H1 (cell line): ENCODE data around the gene CCL4. TPM values are rescaled to one million over a fixed set of nuclear protein-coding genes. Genes with fewer than 3 reads are reported as not detected.

Source experiments
- CTCF ChIA-PET: fragments of 300-600 bp; sonication (Branson Sonifier 250); formaldehyde crosslinking; loops from one replicate; lab custom pipeline; 2021; ENCODE audit not compliant: partially characterized antibody; lab: Charles Lee
- POLR2A ChIA-PET: fragments of 300-600 bp; sonication (Branson Sonifier 250); formaldehyde crosslinking; loops from one replicate; lab custom pipeline; 2021; ENCODE audit warnings: inconsistent platforms; ENCODE audit not compliant: partially characterized antibody; lab: Charles Lee
- DNase-seq, 2 experiments: peaks; one replicate each; pipeline versions ENCODE4 v3.0.0 to v3.0.0-alpha.2; 2010 to 2022; ENCODE audit warnings: low spot score in 2 of 2, low read depth in 1 of 2, mixed read lengths in 1 of 2
- FAIRE-seq: peaks from 2 replicates; lab custom pipeline; 2011; peaks lifted over from hg19 to GRCh38; lab: Jason Lieb, UNC
- H2AFZ ChIP-seq: 2 replicates; pipeline ENCODE4 v1.8.1; 2012; ENCODE audit warnings: low read length, inconsistent platforms
- H2AK5ac ChIP-seq: 2 replicates; pipeline ENCODE4 v1.6.1; 2013; ENCODE audit warnings: low read depth, low read length
- H2BK120ac ChIP-seq: replicated peaks from 2 replicates; pipeline ENCODE3; 2013; ENCODE audit warnings: low read depth, low read length, inconsistent platforms
- H2BK12ac ChIP-seq: 2 replicates; pipeline ENCODE4 v1.6.1; 2013; ENCODE audit warnings: low read depth, low read length
- H2BK15ac ChIP-seq: 2 replicates; pipeline ENCODE4 v1.6.1; 2013; ENCODE audit warnings: low read length
- H2BK20ac ChIP-seq: 2 replicates; pipeline ENCODE4 v1.6.1; 2013; ENCODE audit warnings: low read length
- H2BK5ac ChIP-seq: 2 replicates; pipeline ENCODE4 v1.6.1; 2013; ENCODE audit warnings: low read depth, low read length
- H3K14ac ChIP-seq: 2 replicates; pipeline ENCODE4 v1.6.1; 2013; ENCODE audit warnings: inconsistent platforms; ENCODE audit not compliant: insufficient read length
- H3K18ac ChIP-seq: 2 replicates; pipeline ENCODE4 v1.6.1; 2013; ENCODE audit warnings: low read length; ENCODE audit errors: extremely low read depth
- H3K23ac ChIP-seq: 2 replicates; pipeline ENCODE4 v1.6.1; 2013; ENCODE audit warnings: inconsistent platforms; ENCODE audit not compliant: insufficient read length
- H3K23me2 ChIP-seq: 2 replicates; pipeline ENCODE4 v1.6.1; 2013; ENCODE audit warnings: low read depth, low read length
- H3K27ac ChIP-seq: 2 replicates; pipeline ENCODE4 v1.6.1; 2011; ENCODE audit warnings: low read depth, low read length, inconsistent platforms
- H3K27me3 ChIP-seq, 4 experiments: replicated peaks in 1 of 4; 1 replicate in 1 of 4; 2 replicates in 3 of 4; pipeline versions ENCODE4 v1.6.1 to v1.8.1; 2011 to 2013; ENCODE audit warnings: low read length in 3 of 4, mild to moderate bottlenecking in 3 of 4, inconsistent platforms in 2 of 4, mixed read lengths in 2 of 4, moderate library complexity in 1 of 4; ENCODE audit not compliant: control insufficient read depth in 3 of 4, insufficient read depth in 3 of 4; ENCODE audit errors: extremely low read depth in 1 of 4
- H3K36me3 ChIP-seq, 4 experiments: 2 replicates each; pipeline versions ENCODE4 v1.6.1 to v1.8.1; 2011 to 2013; ENCODE audit warnings: mild to moderate bottlenecking in 4 of 4, low read length in 3 of 4, moderate library complexity in 2 of 4, control low read depth in 1 of 4, inconsistent platforms in 1 of 4; ENCODE audit not compliant: insufficient read depth in 4 of 4, control insufficient read depth in 2 of 4
- H3K4ac ChIP-seq: replicated peaks from 2 replicates; pipeline ENCODE3; 2013; ENCODE audit warnings: low read length, low read depth, mixed read lengths, inconsistent platforms; ENCODE audit not compliant: insufficient read length
- H3K4me1 ChIP-seq, 4 experiments: replicated peaks in 1 of 4; 1 replicate in 1 of 4; 2 replicates in 3 of 4; pipeline versions ENCODE4 v1.6.1 to v1.8.1; 2011 to 2013; ENCODE audit warnings: low read length in 3 of 4, inconsistent platforms in 2 of 4, mixed read lengths in 1 of 4; ENCODE audit not compliant: insufficient read depth in 4 of 4, control insufficient read depth in 3 of 4
- H3K4me2 ChIP-seq, 2 experiments: 2 replicates each; pipeline versions ENCODE4 v1.6.1 to v1.8.1; 2011 to 2013; ENCODE audit warnings: low read depth in 2 of 2, low read length in 2 of 2, control low read depth in 1 of 2, inconsistent platforms in 1 of 2, mild to moderate bottlenecking in 1 of 2; ENCODE audit not compliant: insufficient read depth in 1 of 2
- H3K4me3 ChIP-seq, 4 experiments: fragments of 200-600, 300-600 bp in 1 of 4; sonication (generic), shearing (Covaris generic), sonication (Bioruptor Twin) in 1 of 4; 2 replicates each; pipeline versions ENCODE4 v1.5.1 to v1.8.1; 2011 to 2016; ENCODE audit warnings: low read length in 4 of 4, low read depth in 3 of 4, control low read depth in 2 of 4, inconsistent platforms in 2 of 4, mild to moderate bottlenecking in 2 of 4, mixed read lengths in 1 of 4, moderate library complexity in 1 of 4; ENCODE audit not compliant: insufficient read depth in 2 of 4; ENCODE audit errors: extremely low read depth in 1 of 4
- H3K56ac ChIP-seq: replicated peaks from 2 replicates; pipeline ENCODE3; 2013; ENCODE audit warnings: low read depth, mild to moderate bottlenecking, mixed read lengths, low read length, inconsistent platforms; ENCODE audit not compliant: insufficient read length
- H3K79me1 ChIP-seq: 2 replicates; pipeline ENCODE4 v1.6.1; 2013; ENCODE audit warnings: low read depth, low read length, control low read depth
- H3K79me2 ChIP-seq, 2 experiments: 2 replicates each; pipeline versions ENCODE4 v1.6.1 to v1.8.1; 2012 to 2013; ENCODE audit warnings: low read length in 2 of 2, mild to moderate bottlenecking in 2 of 2, inconsistent platforms in 1 of 2; ENCODE audit not compliant: insufficient read depth in 2 of 2, control insufficient read depth in 1 of 2
- H3K9ac ChIP-seq, 4 experiments: replicated peaks in 1 of 4; 1 replicate in 1 of 4; 2 replicates in 3 of 4; pipeline versions ENCODE4 v1.6.1 to v1.8.1; 2011 to 2013; ENCODE audit warnings: low read depth in 3 of 4, low read length in 3 of 4, control low read depth in 2 of 4, mild to moderate bottlenecking in 2 of 4, moderate library complexity in 2 of 4, inconsistent platforms in 1 of 4; ENCODE audit errors: extremely low read depth in 1 of 4
- H3K9me3 ChIP-seq, 2 experiments: 2 replicates each; pipeline versions ENCODE4 v1.6.1 to v1.8.1; 2012 to 2013; ENCODE audit warnings: mild to moderate bottlenecking in 2 of 2, moderate library complexity in 2 of 2, control low read depth in 1 of 2, inconsistent platforms in 1 of 2, low read depth in 1 of 2, low read length in 1 of 2, mixed read lengths in 1 of 2; ENCODE audit not compliant: insufficient read depth in 2 of 2
- H4K20me1 ChIP-seq, 2 experiments: replicated peaks in 1 of 2; 2 replicates each; pipeline versions ENCODE3 to v1.8.1; 2011 to 2013; ENCODE audit warnings: inconsistent platforms in 2 of 2, low read length in 2 of 2, mild to moderate bottlenecking in 1 of 2; ENCODE audit not compliant: insufficient read depth in 2 of 2, control insufficient read depth in 1 of 2
- H4K5ac ChIP-seq: 2 replicates; pipeline ENCODE4 v1.6.1; 2013; ENCODE audit warnings: low read length, low read depth, mixed read lengths, inconsistent platforms; ENCODE audit not compliant: insufficient read length
- H4K8ac ChIP-seq: 2 replicates; pipeline ENCODE4 v1.8.0; 2013; ENCODE audit warnings: mild to moderate bottlenecking, moderate library complexity, low read length, inconsistent platforms; ENCODE audit not compliant: insufficient read depth; ENCODE audit errors: extremely low read depth
- H4K91ac ChIP-seq: replicated peaks from 2 replicates; pipeline ENCODE3; 2013; ENCODE audit warnings: low read length, mixed read lengths, inconsistent platforms; ENCODE audit not compliant: insufficient read length
- EP300 ChIP-seq, 2 experiments: IDR thresholded peaks; 1 replicate in 1 of 2; 2 replicates in 1 of 2; pipeline ENCODE4 v1.6.1; 2011 to 2012; ENCODE audit warnings: low read depth in 2 of 2, low read length in 2 of 2, mild to moderate bottlenecking in 2 of 2, borderline replicate concordance in 1 of 2, inconsistent platforms in 1 of 2, moderate library complexity in 1 of 2
- FOSL1 ChIP-seq: IDR thresholded peaks from 2 replicates; pipeline ENCODE4 v1.6.1; 2011; ENCODE audit warnings: mild to moderate bottlenecking, low read depth, low read length, moderate library complexity; ENCODE audit not compliant: insufficient read depth
- HDAC2 ChIP-seq, 2 experiments: fragments of 300-600 bp in 1 of 2; sonication (generic) in 1 of 2; IDR thresholded peaks; 2 replicates each; pipeline ENCODE4 v1.6.1; 2011 to 2012; ENCODE audit warnings: low read depth in 2 of 2, low read length in 2 of 2, mild to moderate bottlenecking in 2 of 2, moderate library complexity in 2 of 2, borderline replicate concordance in 1 of 2, inconsistent platforms in 1 of 2
- JUN ChIP-seq: IDR thresholded peaks from 2 replicates; pipeline ENCODE4 v1.6.1; 2011; ENCODE audit warnings: low read depth, mild to moderate bottlenecking, improper control_type of control experiment, low read length
- NRF1 ChIP-seq: IDR thresholded peaks from 2 replicates; pipeline ENCODE4 v1.6.1; 2011; ENCODE audit warnings: mild to moderate bottlenecking, low read depth, low read length, improper control_type of control experiment
- PHF8 ChIP-seq: fragments of 200-600 bp; sonication (generic); conservative IDR thresholded peaks from 2 replicates; pipeline ENCODE4 v1.7.1; 2012; ENCODE audit warnings: low read depth, mild to moderate bottlenecking, inconsistent platforms, low read length, moderate library complexity
- POLR2A ChIP-seq, 2 experiments: IDR thresholded peaks; 1 replicate in 1 of 2; 2 replicates in 1 of 2; pipeline ENCODE4 v1.6.1; 2011; ENCODE audit warnings: low read depth in 2 of 2, low read length in 2 of 2, mild to moderate bottlenecking in 2 of 2; ENCODE audit errors: control extremely low read depth in 1 of 2
- POLR2AphosphoS5 ChIP-seq: IDR thresholded peaks from 2 replicates; pipeline ENCODE4 v1.6.1; 2011; ENCODE audit warnings: low read depth, low read length
- RNF2 ChIP-seq: fragments of 200-900, 300-1000 bp; sonication (generic); IDR thresholded peaks from 2 replicates; pipeline ENCODE4 v1.7.1; 2016; ENCODE audit warnings: borderline replicate concordance, low read depth, mild to moderate bottlenecking, antibody characterized with exemption, low read length; ENCODE audit not compliant: poor library complexity, severe bottlenecking; ENCODE audit errors: missing control alignments
- RXRA ChIP-seq: IDR thresholded peaks from 2 replicates; pipeline ENCODE4 v1.6.1; 2011; ENCODE audit warnings: low read depth, mild to moderate bottlenecking, low read length, moderate library complexity; ENCODE audit not compliant: insufficient read depth
- SP2 ChIP-seq: IDR thresholded peaks from 2 replicates; pipeline ENCODE4 v1.6.1; 2012; ENCODE audit warnings: mild to moderate bottlenecking, low read length, inconsistent platforms
- SP4 ChIP-seq: IDR thresholded peaks from 2 replicates; pipeline ENCODE4 v1.6.1; 2012; ENCODE audit warnings: low read length, inconsistent platforms
- TAF1 ChIP-seq: IDR thresholded peaks from 2 replicates; pipeline ENCODE4 v1.6.1; 2011; ENCODE audit warnings: mild to moderate bottlenecking, low read depth, low read length
- TEAD4 ChIP-seq: IDR thresholded peaks from 2 replicates; pipeline ENCODE4 v1.6.1; 2012; ENCODE audit warnings: low read depth, low read length, inconsistent platforms, mixed read lengths
- WGBS, 2 experiments: shearing (Covaris generic) in 1 of 2; methylation state at CpG; one replicate each; pipeline versions ENCODE4 v1.1.6 to v1.1.7; 2013 to 2015; ENCODE audit warnings: low lambda C conversion rate in 2 of 2, mixed read lengths in 2 of 2, inconsistent platforms in 1 of 2, low coverage in 1 of 2, missing lambda C conversion rate in 1 of 2; ENCODE audit not compliant: insufficient replicate concordance in 2 of 2, insufficient coverage in 1 of 2, insufficient read length in 1 of 2; ENCODE audit errors: extremely low coverage in 1 of 2, missing lambda C conversion rate in 1 of 2; 5-methylcytosine and 5-hydroxymethylcytosine counted together
- polyA plus RNA-seq, 7 experiments: library from polyadenylated mRNA; depleted of rRNA in 3 of 7; stranded (reverse) in 5 of 7; unstranded in 2 of 7; fragments of >200 nt in 5 of 7; fragments of 200-250 nt in 2 of 7; gene quantifications; 1 replicate in 5 of 7; 2 replicates in 1 of 7; 4 replicates in 1 of 7; pipeline versions ENCODE4 v1.2.1 to v1.2.3, GENCODE V29; 2011 to 2013; ENCODE audit warnings: missing spikeins in 2 of 7, mixed read lengths in 2 of 7
- total RNA-seq: library from RNA; stranded (reverse); fragmentation: NEBNext Ultra II Directional; extraction: Animal tissue kit (Norgen Biotek cat#: 25700); gene quantifications from 2 replicates; pipeline ENCODE4 v1.2.1, GENCODE V29; 2021

CCL4 gene
- total and polyA plus RNA-seq, 2 of the 8 experiments (the other 6 are each of a cell fraction or from before 2014, with no cell fraction given) = not detected

DNA sequence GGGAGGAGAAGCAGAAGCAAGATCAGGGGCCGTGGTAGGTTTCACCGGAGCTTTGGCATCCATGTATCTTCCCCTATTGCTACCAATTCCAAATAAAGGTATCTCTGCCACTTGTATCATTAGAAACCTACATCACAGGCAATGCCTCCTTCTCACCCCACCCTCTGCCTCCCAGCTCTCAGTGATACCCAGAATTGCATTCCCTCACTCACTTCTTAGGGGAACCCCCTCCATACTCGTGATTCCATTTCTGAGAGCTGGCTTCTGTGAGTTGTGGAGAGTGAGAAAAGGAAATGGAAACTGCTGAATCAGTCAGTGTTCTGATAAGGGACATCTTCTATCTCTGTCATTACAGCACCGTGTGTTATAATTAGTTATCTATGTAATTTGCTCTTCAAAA lies 11.4 kb upstream of the CCL4 start:
- Histone ChIP-seq H2AFZ (no peak overlapping the region), H3K36me3 (no peaks in the 10 kb centered on the region), H2BK20ac (no peak overlapping the region), H3K79me2 (no peaks in the 10 kb centered on the region), H3K27me3 (no peaks in the 10 kb centered on the region), H3K23ac (no peak overlapping the region), H3K23me2 (no peaks in the 10 kb centered on the region), H2BK12ac (no peak overlapping the region), H3K4me1 (no peaks in the 10 kb centered on the region; a peak in 1 of 7 replicates), H3K9me3 (no peaks in the 10 kb centered on the region), H2BK15ac (no peak overlapping the region), H3K14ac (no peak overlapping the region), H3K27ac (no peak overlapping the region), H2BK5ac (no peak overlapping the region), H4K91ac (no peak overlapping the region), H2AK5ac (no peak overlapping the region), H3K4me2 (no peak overlapping the region), H2BK120ac (no peak overlapping the region), H3K79me1 (no peaks in the 10 kb centered on the region), H4K8ac (no peak overlapping the region), H4K5ac (no peak overlapping the region), H3K4ac (no peak overlapping the region), H3K18ac (no peak overlapping the region), H3K56ac (no peak overlapping the region), H4K20me1 (no peaks in the 10 kb centered on the region), H3K9ac (no peak overlapping the region), H3K4me3 (no peak overlapping the region)
- 93% methylated on average over 4 of the region's 4 CpGs; no CpG with 5 or more reads in 1 of the 2 experiments for WGBS, 2 experiments
- FAIRE-seq (no peak), DNase-seq (no peak)
- ChIA-PET CTCF (interaction anchor here (1.5 kb wide), 1 partner anchor 19 kb away, joined by 5 read pairs; no protein-coding TSS in a partner anchor), POLR2A (no interaction called here)
- no peak for TF ChIP-seq TEAD4
- no peak for TF ChIP-seq NRF1
- TF ChIP-seq RNF2 = no peak
- no peak for TF ChIP-seq EP300 (IDR thresholded peaks at IDR 0.05; ENCODE audit: borderline replicate concordance in 1 of 2, low read depth in 2 of 2, low read length in 2 of 2)
- TF ChIP-seq POLR2AphosphoS5 = no peak
- TF ChIP-seq RXRA = no peak
- TF ChIP-seq SP2 = no peak
- no peak for TF ChIP-seq HDAC2 (IDR thresholded peaks at IDR 0.05; ENCODE audit: borderline replicate concordance in 1 of 2, low read depth in 2 of 2, low read length in 2 of 2)
- TF ChIP-seq JUN = no peak
- no peak for TF ChIP-seq POLR2A (IDR thresholded peaks at IDR 0.05; ENCODE audit: control extremely low read depth in 1 of 2, low read depth in 2 of 2, low read length in 2 of 2)
- TF ChIP-seq FOSL1 = no peak
- TF ChIP-seq TAF1 = no peak
- TF ChIP-seq PHF8 = no peak
- no peak for TF ChIP-seq SP4
